Ishikawa (cell line): ENCODE measurements around the gene CLN6.

Source experiments
- CEBPB ChIP-seq: IDR thresholded peaks from 2 replicates; pipeline ENCODE4 v1.6.1; 2012
- MAX ChIP-seq: IDR thresholded peaks from 2 replicates; pipeline ENCODE4 v1.6.1; 2012
- NFIC ChIP-seq: IDR thresholded peaks from 2 replicates; pipeline ENCODE4 v1.6.1; 2012
- RAD21 ChIP-seq: IDR thresholded peaks from 2 replicates; pipeline ENCODE4 v1.6.1; 2012; ENCODE audit warnings: low read depth
- TAF1 ChIP-seq: IDR thresholded peaks from 2 replicates; pipeline ENCODE4 v1.6.1; 2012; ENCODE audit warnings: low read depth, mild to moderate bottlenecking
- TCF12 ChIP-seq: IDR thresholded peaks from 2 replicates; pipeline ENCODE4 v1.6.1; 2012; ENCODE audit warnings: low read depth
- USF1 ChIP-seq: IDR thresholded peaks from 2 replicates; pipeline ENCODE4 v1.6.1; 2012
- YY1 ChIP-seq: IDR thresholded peaks from 2 replicates; pipeline ENCODE4 v1.6.1; 2012; ENCODE audit warnings: low read depth
- ZBTB7A ChIP-seq: IDR thresholded peaks from 2 replicates; pipeline ENCODE4 v1.6.1; 2012; ENCODE audit warnings: low read depth

- TF ChIP-seq MAX (no peak), NFIC (no peak), TCF12 (no peak), USF1 (no peak), ZBTB7A (no peak), TAF1 (no peak), RAD21 (no peak), YY1 (no peak), CEBPB (no peak)
These were observed 4.8 kb downstream of the CLN6 start for GRCh38 chr15:68224546-68225250.
